HEK293T (cell line): ENCODE measurements around the gene CD68.
"Not testable (repeated sequence)": the region's sequence is repeated elsewhere in the genome, so short reads cannot be mapped to it uniquely, and the experiment has no call there.

Experiments
- CTCF ChIA-PET: fragments of 350-600 bp; formaldehyde crosslinking; extraction: SDS; loops from one replicate; lab custom pipeline; 2021; ENCODE audit warnings: antibody characterized with exemption, inconsistent platforms; lab: Yijun Ruan, JAX
- POLR2A ChIA-PET: fragments of 350-600 bp; formaldehyde crosslinking; extraction: SDS; loops from one replicate; lab custom pipeline; 2020; ENCODE audit warnings: antibody characterized with exemption, inconsistent platforms; lab: Yijun Ruan, JAX
- DNase-seq: peaks from one replicate; pipeline ENCODE4 v3.0.0; 2012; ENCODE audit warnings: mixed read lengths; ENCODE audit errors: extremely low spot score
- ARNT ChIP-seq: fragments of 450-650 bp; IDR thresholded peaks from 2 replicates; pipeline ENCODE4 v1.6.1; 2017; ENCODE audit warnings: mild to moderate bottlenecking
- BHLHE40 ChIP-seq: fragments of 450-650 bp; IDR thresholded peaks from 2 replicates; pipeline ENCODE4 v1.6.1; 2016; ENCODE audit warnings: mild to moderate bottlenecking, moderate library complexity, borderline replicate concordance
- CTBP1 ChIP-seq: fragments of 450-650 bp; IDR thresholded peaks from 2 replicates; pipeline ENCODE4 v1.6.1; 2016; ENCODE audit warnings: borderline replicate concordance
- ELF4 ChIP-seq: fragments of 450-650 bp; IDR thresholded peaks from 2 replicates; pipeline ENCODE4 v1.6.1; 2017; ENCODE audit warnings: antibody characterized with exemption
- FOXA1 ChIP-seq: fragments of 450-650 bp; IDR thresholded peaks from 2 replicates; pipeline ENCODE4 v1.6.1; 2016; ENCODE audit warnings: mild to moderate bottlenecking
- FOXK2 ChIP-seq: fragments of 450-650 bp; IDR thresholded peaks from 2 replicates; pipeline ENCODE4 v1.6.1; 2016; ENCODE audit warnings: mild to moderate bottlenecking
- FOXM1 ChIP-seq: fragments of 450-650 bp; IDR thresholded peaks from 2 replicates; pipeline ENCODE4 v1.6.1; 2017; ENCODE audit warnings: mild to moderate bottlenecking, borderline replicate concordance
- HDGF ChIP-seq: fragments of 450-650 bp; IDR thresholded peaks from 2 replicates; pipeline ENCODE4 v1.6.1; 2017; ENCODE audit warnings: antibody characterized with exemption, borderline replicate concordance
- L3MBTL2 ChIP-seq: fragments of 450-650 bp; conservative IDR thresholded peaks from 2 replicates; pipeline ENCODE4 v1.6.1; 2016; ENCODE audit warnings: mild to moderate bottlenecking
- LEF1 ChIP-seq: fragments of 450-650 bp; IDR thresholded peaks from 2 replicates; pipeline ENCODE4 v1.6.1; 2017; ENCODE audit warnings: mild to moderate bottlenecking, borderline replicate concordance
- NFRKB ChIP-seq: fragments of 450-650 bp; IDR thresholded peaks from 2 replicates; pipeline ENCODE4 v1.6.1; 2016; ENCODE audit warnings: mild to moderate bottlenecking, moderate library complexity
- SP1 ChIP-seq: fragments of 450-650 bp; IDR thresholded peaks from 2 replicates; pipeline ENCODE4 v1.6.1; 2017
- SUZ12 ChIP-seq: fragments of 450-650 bp; IDR thresholded peaks from 2 replicates; pipeline ENCODE4 v1.6.1; 2016; ENCODE audit warnings: mild to moderate bottlenecking
- TARDBP ChIP-seq: fragments of 450-650 bp; IDR thresholded peaks from 2 replicates; pipeline ENCODE4 v1.6.1; 2016
- ZNF384 ChIP-seq: fragments of 450-650 bp; IDR thresholded peaks from 2 replicates; pipeline ENCODE4 v1.6.1; 2016
- TF ChIP-seq, protein P1 (sequence below): fragments of 450-650 bp; IDR thresholded peaks from 2 replicates; pipeline ENCODE4 v1.6.1; 2016

The CD68 gene

DNA sequence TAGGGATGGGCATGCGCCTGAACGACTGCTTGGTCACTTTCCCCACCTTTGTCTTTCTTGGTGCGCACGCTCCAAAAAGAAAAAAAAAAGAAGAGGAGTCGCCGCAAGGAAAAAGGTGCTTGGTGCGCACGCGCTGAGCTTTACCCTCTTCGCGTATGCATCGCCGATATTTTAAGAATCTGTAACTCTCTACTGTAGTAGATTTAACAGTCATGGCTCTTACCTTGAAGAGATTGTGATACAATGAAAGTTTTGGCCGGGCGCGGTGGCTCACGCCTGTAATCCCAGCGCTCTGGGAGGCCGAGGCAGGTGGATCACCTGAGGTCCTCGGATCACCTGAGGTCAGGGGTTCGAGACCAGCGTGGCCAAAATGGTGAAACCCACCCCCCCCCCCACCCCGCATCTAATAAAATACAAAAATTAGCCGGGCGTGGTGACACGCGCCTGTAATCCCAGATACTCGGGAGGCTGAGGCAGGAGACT is 35.9 kb downstream of the CD68 start:
- ChIA-PET CTCF (interaction anchor here (0.6 to 1.5 kb wide), 7 partner anchors 11 to 835 kb away, joined by 3 to 6 read pairs (median 4); partner anchors contain the start of genes TP53 and WRAP53), POLR2A (interaction anchor here (0.6 to 4.4 kb wide), 12 partner anchors 10 to 102 kb away, joined by 3 to 40 read pairs (median 6); partner anchors contain the start of genes ATP1B2, DNAH2, MPDU1 and SAT2)
- TF ChIP-seq ZNF384 (peak; percentile 99), FOXA1 (no peak)
- no peak for DNase-seq

DNA sequence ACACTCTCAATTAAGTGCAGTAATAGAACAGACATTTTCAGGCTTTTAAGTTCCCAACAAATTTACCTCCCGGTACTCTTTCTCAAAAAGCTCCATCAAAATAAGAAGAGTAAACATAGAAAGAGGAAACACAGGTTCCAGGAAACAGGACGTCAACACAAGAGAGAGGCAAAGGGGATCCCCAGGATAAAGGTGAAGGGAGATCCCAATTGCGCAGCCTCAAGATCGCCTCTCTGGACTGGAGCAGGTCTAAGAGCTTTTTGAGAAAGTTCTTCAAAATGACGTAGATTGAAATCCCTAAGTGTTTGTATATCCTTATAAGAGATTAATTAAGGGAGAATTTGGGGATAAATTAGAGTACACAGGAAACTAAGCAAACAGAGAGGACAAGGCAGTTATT is 39.2 kb downstream of the CD68 start:
- DNase-seq, result no peak
- TF ChIP-seq SUZ12, result no peak
- TF ChIP-seq CTBP1, result no peak
- no peak for TF ChIP-seq SP1
- no peak for TF ChIP-seq BHLHE40
- no peak for TF ChIP-seq NFRKB
- ChIA-PET CTCF (interaction anchor here (0.6 kb wide), 1 partner anchor 500 kb away, joined by 3 read pairs; no protein-coding TSS in a partner anchor), POLR2A (interaction anchor here (1.3 to 2.8 kb wide), 3 partner anchors 9 to 69 kb away, joined by 4 to 9 read pairs (median 5); partner anchors contain the start of genes SAT2, TP53 and WRAP53)

- DNase-seq, result no peak
- ChIA-PET POLR2A (interaction anchor here (1.5 kb wide), 1 partner anchor 67 kb away, joined by 5 read pairs; the partner anchor contains the start of gene TP53), CTCF (interaction anchor here (0.6 kb wide), 1 partner anchor 82 kb away, joined by 3 read pairs; no protein-coding TSS in a partner anchor)
- no peak for TF ChIP-seq FOXM1
- TF ChIP-seq ZNF384, result no peak
- no peak for TF ChIP-seq CTBP1
- TF ChIP-seq FOXA1, result no peak
- TF ChIP-seq, protein P1, sequence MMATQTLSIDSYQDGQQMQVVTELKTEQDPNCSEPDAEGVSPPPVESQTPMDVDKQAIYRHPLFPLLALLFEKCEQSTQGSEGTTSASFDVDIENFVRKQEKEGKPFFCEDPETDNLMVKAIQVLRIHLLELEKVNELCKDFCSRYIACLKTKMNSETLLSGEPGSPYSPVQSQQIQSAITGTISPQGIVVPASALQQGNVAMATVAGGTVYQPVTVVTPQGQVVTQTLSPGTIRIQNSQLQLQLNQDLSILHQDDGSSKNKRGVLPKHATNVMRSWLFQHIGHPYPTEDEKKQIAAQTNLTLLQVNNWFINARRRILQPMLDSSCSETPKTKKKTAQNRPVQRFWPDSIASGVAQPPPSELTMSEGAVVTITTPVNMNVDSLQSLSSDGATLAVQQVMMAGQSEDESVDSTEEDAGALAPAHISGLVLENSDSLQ, result no peak
- TF ChIP-seq SP1, result no peak
- TF ChIP-seq ELF4, result no peak
- TF ChIP-seq LEF1, result no peak
- no peak for TF ChIP-seq TARDBP
- no peak for TF ChIP-seq FOXK2
- no peak for TF ChIP-seq ARNT
Observed at GRCh38 chr17:7620835-7621234, 41.4 kb downstream of the CD68 start.

DNA sequence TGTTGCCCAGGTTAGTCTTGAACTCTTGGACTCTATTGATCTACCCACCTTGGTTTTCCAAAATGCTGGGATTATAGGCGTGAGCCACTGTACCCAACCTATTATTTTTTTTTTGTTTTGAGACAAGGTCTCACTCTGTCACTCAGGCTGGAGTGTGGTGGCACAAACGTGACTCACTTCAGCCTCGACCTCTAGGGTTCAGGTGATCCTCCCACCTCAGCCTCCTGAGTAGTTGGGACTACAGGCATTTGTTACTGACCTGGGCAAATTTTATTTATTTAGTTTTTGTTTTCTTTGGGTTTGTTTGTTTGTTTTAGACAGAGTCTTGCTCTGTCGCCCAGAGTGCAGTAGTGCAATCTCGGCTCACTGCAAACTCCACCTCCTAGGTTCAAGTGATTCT is 44.2 kb downstream of the CD68 start:
- no peak for TF ChIP-seq HDGF
- no peak for TF ChIP-seq ARNT
- no peak for TF ChIP-seq FOXM1
- TF ChIP-seq FOXK2, result no peak
- TF ChIP-seq ELF4, result no peak
- no peak for TF ChIP-seq TARDBP
- TF ChIP-seq BHLHE40, result no peak
- CTCF ChIA-PET, result no interaction called here
- POLR2A ChIA-PET, result no interaction called here
- no peak for DNase-seq

- CTCF ChIA-PET, DNase-seq: not testable (repeated sequence)
- POLR2A ChIA-PET, result interaction anchor here (0.9 to 11.9 kb wide), 5 partner anchors 11 to 60 kb away, joined by 3 to 236 read pairs (median 5); partner anchors contain the start of genes ATP1B2, FXR2, MPDU1 and TP53
Observed at GRCh38 chr17:7625749-7626148, 46.3 kb downstream of the CD68 start.

- ChIA-PET POLR2A (interaction anchor here (0.9 to 11.9 kb wide), 4 partner anchors 9 to 60 kb away, joined by 4 to 236 read pairs (median 12); partner anchors contain the start of genes MPDU1, TP53 and WRAP53), CTCF (interaction anchor here (0.7 to 2.6 kb wide), 2 partner anchors 11 to 62 kb away, joined by 4 to 16 read pairs; partner anchors contain the start of genes TP53 and WRAP53)
- TF ChIP-seq ZNF384, result no peak
- no peak for TF ChIP-seq BHLHE40
- no peak for TF ChIP-seq NFRKB
- no peak for TF ChIP-seq FOXA1
- no peak for TF ChIP-seq FOXK2
- TF ChIP-seq TARDBP, result no peak
- TF ChIP-seq, protein P1, result no peak
- no peak for TF ChIP-seq HDGF
- no peak for TF ChIP-seq SP1
- TF ChIP-seq ELF4, result no peak
- TF ChIP-seq L3MBTL2, result no peak
- DNase-seq, result no peak
Observed at GRCh38 chr17:7626307-7626706, 46.9 kb downstream of the CD68 start.

DNA sequence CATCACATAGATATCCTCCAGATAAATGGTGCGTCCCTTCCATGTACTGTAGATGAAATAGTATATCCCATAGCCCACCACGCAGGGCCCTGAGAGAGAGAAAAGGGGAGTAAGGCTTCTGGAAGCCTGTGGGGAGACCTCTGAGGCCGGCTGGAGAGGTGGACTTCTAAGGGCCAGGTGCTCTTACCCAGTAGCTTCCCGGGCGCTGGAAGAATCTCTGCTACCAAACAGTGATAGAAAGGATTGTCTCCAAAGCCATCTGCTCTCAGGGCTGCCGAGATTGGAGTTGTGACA is 47.5 kb downstream of the CD68 start:
- TF ChIP-seq, protein P1, result no peak
- no peak for TF ChIP-seq CTBP1
- TF ChIP-seq TARDBP, result no peak
- no peak for TF ChIP-seq FOXA1
- TF ChIP-seq HDGF, result no peak
- no peak for TF ChIP-seq NFRKB
- no peak for TF ChIP-seq FOXM1
- no peak for TF ChIP-seq ELF4
- no peak for TF ChIP-seq FOXK2
- no peak for DNase-seq
- POLR2A ChIA-PET, result interaction anchor here (0.9 to 11.9 kb wide), 11 partner anchors 10 to 230 kb away, joined by 3 to 236 read pairs (median 5); partner anchors contain the start of genes ATP1B2, FXR2, MPDU1 and NAA38
- CTCF ChIA-PET, result interaction anchor here (0.7 to 2.6 kb wide), 3 partner anchors 12 to 61 kb away, joined by 3 to 16 read pairs (median 4); partner anchors contain the start of genes TP53 and WRAP53
